ENCODE data around the gene EDARADD. TPM values are rescaled to one million over a fixed set of nuclear protein-coding genes. Genes with fewer than 3 reads are reported as not detected.
"Not testable (repeated sequence)": the region's sequence is repeated elsewhere in the genome, so short reads cannot be mapped to it uniquely, and the experiment has no call there.

Gene EDARADD
- total RNA-seq, 1 experiment from 2014 or later = 0.91 TPM

- Histone ChIP-seq H3K4me3 (ENCODE audit: low read length) (no peak overlapping the region), H3K4me1 (ENCODE audit: insufficient read depth, low read length) (peaks cover 15% of the 10 kb centered on the region), H3K4me2 (ENCODE audit: low read length) (no peak overlapping the region), H3K79me2 (ENCODE audit: low read length) (no peaks in the 10 kb centered on the region), H3K9me2 (replicated peaks; ENCODE audit: low read length) (no peaks in the 10 kb centered on the region), H3K27me3 (ENCODE audit: low read length) (no peaks in the 10 kb centered on the region), H3F3A (ENCODE audit: low read length, unreplicated experiment) (no peaks in the 10 kb centered on the region), H4K20me1 (ENCODE audit: low read length) (no peaks in the 10 kb centered on the region), H2AFZ (ENCODE audit: low read length) (no peak overlapping the region), H3K36me3 (ENCODE audit: low read depth, low read length) (no peaks in the 10 kb centered on the region), H3K9me3 (ENCODE audit: low read length) (no peaks in the 10 kb centered on the region), H3K9ac (ENCODE audit: low read length) (no peak overlapping the region), H3K27ac (ENCODE audit: low read length) (no peak overlapping the region)
- ATAC-seq (no peak), DNase-seq (no peak)
- no peak for TF ChIP-seq EZH2phosphoT487 (IDR thresholded peaks at IDR 0.05; ENCODE audit: borderline replicate concordance, low read length)
- TF ChIP-seq CTCF (conservative IDR thresholded peaks at IDR 0.05; ENCODE audit: low read depth, low read length) = no peak
- TF ChIP-seq EZH2 (IDR thresholded peaks at IDR 0.05; ENCODE audit: low read length, unreplicated experiment) = no peak
- BruUV-seq (replicated peaks) = no TSS peak
- ChIA-PET POLR2A (ENCODE audit: unreplicated experiment) (no interaction called here), CTCF (no interaction called here)
- intact Hi-C loops (cut with micrococcal nuclease) = no loop called here
Measured at GRCh38 chr1:236501093-236501492, 107.0 kb downstream of the EDARADD start.

DNA sequence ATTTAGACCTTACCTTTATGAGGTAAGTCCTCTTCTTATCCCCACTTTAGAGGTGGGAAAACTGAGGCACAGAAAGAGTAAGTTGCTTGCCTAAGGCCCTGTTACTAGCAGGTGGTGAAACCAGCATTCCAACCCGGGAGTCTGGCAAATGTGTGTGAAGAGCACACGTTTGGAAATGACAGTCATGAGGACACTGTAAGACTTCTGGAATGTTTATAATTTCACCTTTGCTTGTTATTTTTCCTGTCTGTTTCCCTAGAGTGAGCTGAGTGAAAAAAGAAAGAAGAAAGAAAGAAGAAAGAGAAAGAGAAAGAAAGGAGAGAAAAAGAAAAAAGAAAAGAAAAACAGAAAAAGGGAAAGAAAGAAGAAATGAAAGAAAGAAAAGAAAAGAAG, 108.5 kb downstream of the EDARADD start:
- TF ChIP-seq EZH2phosphoT487 (IDR thresholded peaks at IDR 0.05; ENCODE audit: borderline replicate concordance, low read length) (no peak), CTCF (conservative IDR thresholded peaks at IDR 0.05; ENCODE audit: low read depth, low read length) (no peak), EZH2 (IDR thresholded peaks at IDR 0.05; ENCODE audit: low read length, unreplicated experiment) (no peak)
- ATAC-seq = peak; percentile 66
- Histone ChIP-seq H3K9ac (ENCODE audit: low read length) (peak overlapping the region; percentile 55), H3K4me1 (ENCODE audit: insufficient read depth, low read length) (peaks cover 15% of the 10 kb centered on the region), H2AFZ (ENCODE audit: low read length) (peak overlapping the region; percentile 30; the same call in 1 of the 2 replicates), H3F3A (ENCODE audit: low read length, unreplicated experiment) (no peaks in the 10 kb centered on the region), H3K9me2 (replicated peaks; ENCODE audit: low read length) (no peaks in the 10 kb centered on the region), H3K36me3 (ENCODE audit: low read depth, low read length) (no peaks in the 10 kb centered on the region), H4K20me1 (ENCODE audit: low read length) (no peaks in the 10 kb centered on the region), H3K4me2 (ENCODE audit: low read length) (peak overlapping the region; percentile 73), H3K27ac (ENCODE audit: low read length) (peak overlapping the region; percentile 86), H3K27me3 (ENCODE audit: low read length) (no peaks in the 10 kb centered on the region), H3K9me3 (ENCODE audit: low read length) (no peaks in the 10 kb centered on the region), H3K4me3 (ENCODE audit: low read length) (peak overlapping the region; percentile 45; the same call in 1 of the 2 replicates), H3K79me2 (ENCODE audit: low read length) (no peaks in the 10 kb centered on the region)
- ChIA-PET CTCF (interaction anchor here (0.7 kb wide), 1 partner anchor 264 kb away, joined by 9 read pairs; no protein-coding TSS in a partner anchor), POLR2A (ENCODE audit: unreplicated experiment) (interaction anchor here (0.6 to 1.1 kb wide), 3 partner anchors 21 to 594 kb away, joined by 3 to 13 read pairs (median 3); no protein-coding TSS in a partner anchor)
- intact Hi-C loops (cut with micrococcal nuclease) = no loop called here
- BruUV-seq (replicated peaks) = no TSS peak
- peak; percentile 73 for DNase-seq

GRCh38 chr1:236502972-236503639, 109.0 kb downstream of the EDARADD start:
- no peaks in the 10 kb centered on the region for H3K9me3 ChIP-seq (ENCODE audit: low read length)
- H3K79me2 ChIP-seq (ENCODE audit: low read length) = no peaks in the 10 kb centered on the region
- ATAC-seq (peak; percentile 86), DNase-seq (peak; percentile 85)
- intact Hi-C loops (cut with micrococcal nuclease) = no loop called here
- H3K36me3 ChIP-seq (ENCODE audit: low read depth, low read length) = no peaks in the 10 kb centered on the region
- H3K4me2 ChIP-seq (ENCODE audit: low read length) = peak overlapping the region; percentile 73
- no peaks in the 10 kb centered on the region for H3K9me2 ChIP-seq (replicated peaks; ENCODE audit: low read length)
- H3K27me3 ChIP-seq (ENCODE audit: low read length) = no peaks in the 10 kb centered on the region
- peaks cover 15% of the 10 kb centered on the region for H3K4me1 ChIP-seq (ENCODE audit: insufficient read depth, low read length)
- peak overlapping the region; percentile 45; the same call in 1 of the 2 replicates for H3K4me3 ChIP-seq (ENCODE audit: low read length)
- H3K9ac ChIP-seq (ENCODE audit: low read length) = peak overlapping the region; percentile 55
- CTCF ChIA-PET = interaction anchor here (0.7 kb wide), 1 partner anchor 264 kb away, joined by 9 read pairs; no protein-coding TSS in a partner anchor
- POLR2A ChIA-PET (ENCODE audit: unreplicated experiment) = interaction anchor here (0.6 to 1.1 kb wide), 4 partner anchors 14 to 594 kb away, joined by 3 to 13 read pairs (median 3); no protein-coding TSS in a partner anchor
- peak overlapping the region; percentile 30 for H2AFZ ChIP-seq (ENCODE audit: low read length)
- H3K27ac ChIP-seq (ENCODE audit: low read length) = peak overlapping the region; percentile 86
- BruUV-seq (replicated peaks) = no TSS peak
- TF ChIP-seq EZH2 (IDR thresholded peaks at IDR 0.05; ENCODE audit: low read length, unreplicated experiment) (no peak), EZH2phosphoT487 (IDR thresholded peaks at IDR 0.05; ENCODE audit: borderline replicate concordance, low read length) (no peak), CTCF (conservative IDR thresholded peaks at IDR 0.05; ENCODE audit: low read depth, low read length) (no peak)
- H3F3A ChIP-seq (ENCODE audit: low read length, unreplicated experiment) = no peaks in the 10 kb centered on the region
- no peaks in the 10 kb centered on the region for H4K20me1 ChIP-seq (ENCODE audit: low read length)

GRCh38 chr1:236504338-236504737, 110.3 kb downstream of the EDARADD start:
- CTCF ChIA-PET; H4K20me1 ChIP-seq (ENCODE audit: low read length); H3K4me3 ChIP-seq (ENCODE audit: low read length); H3K4me2 ChIP-seq (ENCODE audit: low read length); H3K27ac ChIP-seq (ENCODE audit: low read length); H3F3A ChIP-seq (ENCODE audit: low read length, unreplicated experiment); H3K9me3 ChIP-seq (ENCODE audit: low read length); H3K9me2 ChIP-seq (replicated peaks; ENCODE audit: low read length); H3K9ac ChIP-seq (ENCODE audit: low read length); BruUV-seq (replicated peaks); ATAC-seq; H3K79me2 ChIP-seq (ENCODE audit: low read length); H2AFZ ChIP-seq (ENCODE audit: low read length); H3K36me3 ChIP-seq (ENCODE audit: low read depth, low read length); DNase-seq; POLR2A ChIA-PET (ENCODE audit: unreplicated experiment); intact Hi-C loops (cut with micrococcal nuclease); H3K27me3 ChIP-seq (ENCODE audit: low read length): not testable (repeated sequence)
- H3K4me1 ChIP-seq (ENCODE audit: insufficient read depth, low read length) = peaks cover 15% of the 10 kb centered on the region

All from PC-3 (cell line).